ENCODE measurements around the gene EHD1.

DNA sequence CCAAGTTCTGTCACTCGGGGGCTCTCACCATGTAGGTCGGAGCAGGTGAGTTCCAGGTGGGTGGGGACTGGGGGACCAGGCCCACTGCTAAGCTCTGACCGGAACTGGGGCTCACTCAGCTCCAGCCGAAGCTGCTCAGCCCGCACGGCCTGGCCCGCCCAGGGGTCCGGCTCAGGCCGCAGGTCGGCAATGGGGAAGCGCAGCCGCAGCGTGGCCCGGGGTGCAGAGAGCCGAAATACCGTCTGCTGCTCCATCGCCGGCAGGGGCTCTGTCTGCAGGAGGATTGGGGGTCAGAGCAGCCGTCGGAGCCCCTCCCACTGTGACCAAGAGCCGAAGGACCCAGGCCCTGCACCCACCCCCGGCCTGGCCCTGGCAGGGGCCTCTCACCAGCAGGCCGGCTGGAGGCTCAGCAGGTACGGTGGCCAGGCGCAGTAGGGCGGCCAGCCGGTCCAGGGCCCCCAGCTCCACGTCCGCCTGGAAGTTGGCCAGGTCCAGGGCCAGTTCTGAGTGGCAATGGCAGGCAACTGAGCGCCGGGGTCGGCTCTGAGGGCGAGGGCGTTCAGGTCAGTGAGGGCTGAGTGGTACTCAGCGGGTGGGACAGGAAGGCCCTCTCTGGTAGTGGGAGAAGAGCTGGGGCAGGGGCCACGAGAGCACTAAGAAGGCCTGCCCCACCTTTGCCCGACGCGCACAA, 31.4 kb upstream of the EHD1 start:
- TF ChIP-seq CTCF (IDR thresholded peaks at IDR 0.05) (no peak), POLR2A (IDR thresholded peaks at IDR 0.05) (no peak)

All from esophagus squamous epithelium (tissue), 4 donors.